NOMO-1 (cell line): ENCODE data around the gene MRM1.
"Not testable (repeated sequence)": the region's sequence is repeated elsewhere in the genome, so short reads cannot be mapped to it uniquely, and the experiment has no call there.

Source experiments
- DNase-seq, 2 experiments: peaks; one replicate each; lab custom pipeline; 2025; ENCODE audit not compliant: unreplicated experiment in 2 of 2; lab: John Stamatoyannopoulos, UW

The MRM1 gene

GRCh38 chr17:36600465-36600864 lies 918 bp upstream of the MRM1 start:
- DNase-seq: no peak

DNA sequence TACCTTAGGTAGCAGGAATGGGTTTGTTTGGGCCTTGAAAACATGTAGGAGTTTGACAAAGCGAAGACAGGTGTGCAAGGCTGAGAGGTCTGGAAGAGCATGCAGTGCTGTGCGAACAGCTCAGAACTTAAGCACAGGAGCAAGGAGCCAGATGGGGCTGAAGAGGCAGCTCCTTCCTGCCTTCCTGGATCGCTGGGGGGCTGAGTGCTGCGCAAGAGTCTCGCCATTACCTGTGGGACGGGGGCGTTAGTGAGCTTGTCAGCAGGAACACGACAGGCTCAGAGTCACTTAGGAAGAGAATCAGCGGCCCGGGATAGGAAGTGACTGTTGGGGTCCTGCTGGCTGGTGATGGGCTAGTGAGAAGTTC lies 464 bp upstream of the MRM1 start:
- DNase-seq: no peak

DNA sequence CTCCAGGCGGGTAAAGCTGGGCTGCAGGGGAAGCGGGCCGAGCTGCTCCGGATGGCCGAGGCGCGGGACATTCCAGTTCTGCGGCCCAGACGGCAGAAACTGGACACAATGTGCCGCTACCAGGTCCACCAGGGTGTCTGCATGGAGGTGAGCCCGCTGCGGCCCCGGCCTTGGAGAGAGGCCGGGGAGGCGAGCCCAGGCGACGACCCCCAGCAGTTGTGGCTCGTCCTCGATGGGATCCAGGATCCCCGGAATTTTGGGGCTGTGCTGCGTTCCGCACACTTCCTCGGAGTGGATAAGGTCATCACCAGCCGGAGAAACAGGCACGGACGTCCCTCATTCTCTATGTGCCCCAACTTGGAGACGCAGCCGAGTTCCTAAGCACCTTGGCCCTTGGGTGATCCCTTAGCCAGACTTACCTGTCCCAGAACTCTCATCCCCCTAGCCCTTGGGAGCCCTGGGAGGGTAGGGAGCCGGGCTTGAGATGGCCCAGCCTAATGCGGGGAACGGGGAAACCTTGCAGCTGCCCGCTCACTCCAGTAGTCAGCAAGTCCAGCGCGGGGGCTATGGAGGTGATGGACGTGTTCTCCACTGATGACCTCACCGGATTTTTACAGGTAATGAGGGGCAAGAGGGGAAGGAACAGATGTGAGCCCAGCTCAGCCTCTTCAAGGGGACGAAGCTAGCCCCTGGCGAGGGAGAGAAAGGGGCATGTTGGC lies 806 bp downstream of the MRM1 start:
- no peak for DNase-seq

DNA sequence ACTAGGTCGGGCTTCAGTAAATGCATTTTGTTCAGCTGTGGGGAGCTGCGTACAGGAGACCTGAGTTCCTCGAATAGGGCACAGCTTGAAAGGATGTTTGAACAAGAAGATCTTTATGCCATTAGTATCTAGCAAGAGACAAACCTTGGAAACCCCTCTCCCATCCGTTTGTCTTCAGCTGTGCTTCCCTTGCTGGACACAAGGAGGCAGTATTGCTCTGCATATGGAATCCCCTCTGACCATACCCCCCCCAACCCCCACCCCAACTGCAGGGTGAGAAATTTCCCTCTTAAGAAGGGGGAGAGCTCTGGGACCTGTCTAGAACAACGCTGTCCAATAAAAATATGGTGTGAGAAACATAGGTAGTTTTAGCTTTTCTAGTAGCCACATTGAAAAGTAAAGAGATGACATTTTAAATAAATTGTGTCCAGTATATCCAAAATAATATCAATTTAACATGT lies 1.6 kb downstream of the MRM1 start:
- peak in 1 of 2 experiments; percentile 55 for DNase-seq

DNA sequence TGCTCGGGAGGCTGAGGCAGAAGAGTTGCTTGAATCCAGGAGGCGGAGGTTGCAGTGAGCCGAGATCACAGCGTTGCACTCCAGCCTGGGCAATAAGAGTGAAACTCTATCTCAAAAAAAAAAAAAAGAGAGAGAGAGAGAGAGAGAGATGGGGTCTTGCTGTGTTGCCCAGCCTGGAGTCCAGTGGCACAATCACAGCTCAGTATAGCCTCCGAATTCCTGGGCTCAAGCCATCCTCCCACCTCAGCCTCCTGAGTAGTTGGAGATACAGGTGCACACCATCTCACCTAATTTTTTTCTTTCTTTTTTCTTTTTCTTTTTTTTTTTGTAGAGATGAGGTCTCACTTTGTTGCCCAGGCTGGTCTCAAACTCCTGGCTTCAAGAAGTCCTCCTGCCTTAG lies 3.6 kb downstream of the MRM1 start:
- DNase-seq: not testable (repeated sequence)

GRCh38 chr17:36608280-36608679 lies 6.9 kb downstream of the MRM1 start:
- DNase-seq: no peak

DNA sequence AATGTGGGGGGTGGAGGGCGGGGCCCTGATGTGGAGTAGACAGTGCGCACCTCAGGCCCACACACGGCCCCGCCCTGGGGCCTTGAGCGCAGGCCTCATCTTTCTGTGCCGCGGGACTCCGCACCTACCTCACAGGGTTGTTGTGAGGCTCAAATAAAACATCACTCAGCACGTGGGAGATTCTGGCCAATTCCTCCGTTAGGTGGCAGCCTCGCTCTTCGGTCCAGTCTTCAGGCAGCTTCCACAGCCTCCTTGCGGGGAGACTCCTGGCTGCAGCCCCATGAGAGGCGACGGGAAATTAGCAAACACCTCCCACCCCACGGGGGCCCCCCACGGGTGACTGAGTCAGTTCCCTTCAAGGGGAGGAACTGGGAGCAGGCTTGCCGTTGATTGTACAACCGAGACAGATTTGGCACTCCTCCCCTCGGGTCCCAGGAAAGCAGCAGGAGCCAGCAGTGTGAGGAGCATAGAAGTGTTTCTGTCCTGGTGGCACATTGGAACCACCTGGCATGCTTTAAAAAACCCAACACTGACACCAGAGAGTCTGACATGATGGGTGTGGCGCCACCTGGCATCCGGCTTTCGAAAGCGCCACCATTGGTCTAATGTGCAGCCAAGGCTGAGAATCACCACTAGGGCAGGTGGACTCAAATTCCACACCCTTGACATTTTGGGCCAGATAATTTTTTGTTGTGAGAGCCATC lies 7.6 kb downstream of the MRM1 start:
- DNase-seq: peak in 1 of 2 experiments; percentile 20

- no peak for DNase-seq
These were observed 8.1 kb downstream of the MRM1 start for GRCh38 chr17:36609498-36609862.

GRCh38 chr17:36610474-36610873 lies 9.1 kb downstream of the MRM1 start:
- no peak for DNase-seq

- no peak for DNase-seq
These were observed 10.1 kb downstream of the MRM1 start for GRCh38 chr17:36611345-36612072.

- DNase-seq: no peak
These were observed 10.9 kb downstream of the MRM1 start for GRCh38 chr17:36612323-36612722.

DNA sequence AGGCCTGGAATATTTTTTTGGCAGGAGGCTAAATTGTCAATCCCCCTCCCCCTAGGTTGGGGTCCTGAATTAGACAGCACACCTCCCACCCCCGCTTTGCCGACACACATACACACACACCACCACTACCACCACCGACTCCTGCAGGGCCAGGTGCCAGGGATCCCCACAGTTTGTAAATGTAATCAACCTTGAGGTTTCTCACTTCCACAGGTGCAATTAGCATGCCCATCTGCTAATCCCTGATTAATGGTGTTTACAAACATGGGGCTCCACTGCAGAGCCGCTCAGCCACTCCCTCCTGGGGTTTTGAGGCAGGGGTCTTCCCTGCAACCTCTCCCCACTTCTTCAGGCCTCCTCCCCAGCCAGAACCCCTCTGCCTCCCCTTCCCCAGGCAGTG lies 11.8 kb downstream of the MRM1 start:
- DNase-seq: no peak

- no peak for DNase-seq
These were observed 12.7 kb downstream of the MRM1 start for GRCh38 chr17:36614081-36614480.

- no peak for DNase-seq
These were observed 13.6 kb downstream of the MRM1 start for GRCh38 chr17:36614933-36615332.

GRCh38 chr17:36616061-36617029 lies 15.0 kb downstream of the MRM1 start:
- DNase-seq: no peak

DNA sequence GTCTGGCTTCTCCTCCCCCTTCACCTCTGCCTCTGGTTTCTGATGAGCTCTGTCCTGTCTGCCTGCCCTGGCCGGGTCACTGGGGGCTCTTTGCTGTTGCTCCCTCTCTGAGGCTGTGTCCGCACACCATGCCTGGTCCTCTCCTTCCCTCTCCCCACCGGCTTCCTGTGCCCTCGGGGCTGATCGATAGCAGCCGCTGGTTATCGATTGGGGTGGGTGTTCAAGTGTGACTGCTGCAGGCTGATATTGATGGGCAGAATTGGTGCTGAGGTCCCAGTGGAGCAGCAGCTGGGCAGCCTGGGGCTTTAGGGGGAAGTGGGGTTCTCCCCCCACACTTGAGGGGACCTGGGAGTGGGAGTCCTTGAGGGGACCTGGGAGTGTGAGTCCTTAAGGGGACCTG lies 16.4 kb downstream of the MRM1 start:
- DNase-seq: no peak

GRCh38 chr17:36623281-36623680 lies 21.9 kb downstream of the MRM1 start:
- no peak for DNase-seq

- DNase-seq: no peak
These were observed 23.8 kb downstream of the MRM1 start for GRCh38 chr17:36625188-36625587.

- DNase-seq: no peak
These were observed 25.7 kb downstream of the MRM1 start for GRCh38 chr17:36627101-36627500.

- DNase-seq: no peak
These were observed 27.2 kb downstream of the MRM1 start for GRCh38 chr17:36628576-36628975.
